VCaP (cell line): ENCODE results near the gene BCL6.

ENCODE experiments used
- H3K27ac ChIP-seq: fragments of 450-650 bp; 2 replicates; pipeline ENCODE4 v1.5.1; 2017
- TF ChIP-seq, protein P1 (sequence below): fragments of 450-650 bp; conservative IDR thresholded peaks from 2 replicates; pipeline ENCODE4 v1.5.1; 2017; ENCODE audit warnings: mild to moderate bottlenecking, moderate library complexity

BCL6 gene

GRCh38 chr3:187746059-187746441 lies 782 bp upstream of the BCL6 start:
- peak overlapping the region; percentile 96 for H3K27ac ChIP-seq
- TF ChIP-seq, protein P1, sequence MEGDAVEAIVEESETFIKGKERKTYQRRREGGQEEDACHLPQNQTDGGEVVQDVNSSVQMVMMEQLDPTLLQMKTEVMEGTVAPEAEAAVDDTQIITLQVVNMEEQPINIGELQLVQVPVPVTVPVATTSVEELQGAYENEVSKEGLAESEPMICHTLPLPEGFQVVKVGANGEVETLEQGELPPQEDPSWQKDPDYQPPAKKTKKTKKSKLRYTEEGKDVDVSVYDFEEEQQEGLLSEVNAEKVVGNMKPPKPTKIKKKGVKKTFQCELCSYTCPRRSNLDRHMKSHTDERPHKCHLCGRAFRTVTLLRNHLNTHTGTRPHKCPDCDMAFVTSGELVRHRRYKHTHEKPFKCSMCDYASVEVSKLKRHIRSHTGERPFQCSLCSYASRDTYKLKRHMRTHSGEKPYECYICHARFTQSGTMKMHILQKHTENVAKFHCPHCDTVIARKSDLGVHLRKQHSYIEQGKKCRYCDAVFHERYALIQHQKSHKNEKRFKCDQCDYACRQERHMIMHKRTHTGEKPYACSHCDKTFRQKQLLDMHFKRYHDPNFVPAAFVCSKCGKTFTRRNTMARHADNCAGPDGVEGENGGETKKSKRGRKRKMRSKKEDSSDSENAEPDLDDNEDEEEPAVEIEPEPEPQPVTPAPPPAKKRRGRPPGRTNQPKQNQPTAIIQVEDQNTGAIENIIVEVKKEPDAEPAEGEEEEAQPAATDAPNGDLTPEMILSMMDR, result no peak

DNA sequence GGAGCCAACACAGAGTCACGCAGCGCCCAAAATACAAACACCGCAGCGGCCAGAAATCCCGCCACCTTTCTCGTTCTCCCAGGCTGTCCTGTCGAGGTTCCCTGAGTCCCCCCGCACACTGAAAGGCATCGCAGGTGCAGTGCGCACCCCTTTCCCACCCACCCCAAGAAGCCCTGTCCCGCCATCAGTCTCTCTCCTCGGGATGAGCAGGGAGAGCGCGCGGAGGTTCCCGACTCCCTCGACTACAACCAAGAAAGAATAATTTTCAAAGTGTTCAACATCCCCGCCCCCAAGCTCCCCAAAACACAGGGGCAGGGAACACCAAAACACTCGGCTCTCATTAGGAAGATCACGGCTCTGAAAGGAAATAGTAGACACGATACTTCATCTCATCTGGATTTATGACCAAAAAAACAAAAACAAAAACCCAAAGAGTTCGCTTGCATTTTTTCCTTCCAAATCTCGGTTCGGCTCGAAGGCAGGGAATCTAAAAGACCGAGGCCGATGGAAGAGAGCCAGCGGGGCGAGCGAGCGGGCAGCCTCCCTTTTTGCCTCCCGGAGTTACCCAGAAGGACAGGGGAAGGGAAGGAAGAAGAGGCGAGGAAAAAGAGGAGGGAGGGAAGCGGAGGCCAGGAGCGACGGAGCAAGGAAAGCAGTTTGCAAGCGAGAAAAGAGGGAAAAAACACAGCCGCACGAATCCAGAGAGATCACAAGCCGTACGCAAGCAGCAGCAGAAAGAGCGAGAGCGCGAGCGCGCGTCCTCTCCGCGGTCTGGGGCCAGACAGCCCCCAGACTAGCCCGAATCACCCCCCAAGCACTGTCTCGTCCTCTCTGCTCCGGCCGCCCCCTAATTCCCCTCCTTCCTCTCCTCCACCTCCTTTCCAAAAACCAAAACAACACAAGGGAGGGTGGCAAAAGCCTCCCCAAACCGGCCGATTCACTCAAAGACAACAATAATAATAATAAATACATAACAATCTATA lies 808 bp downstream of the BCL6 start:
- peak overlapping the region; percentile 96 for H3K27ac ChIP-seq

GRCh38 chr3:187743195-187744141 lies 1.8 kb downstream of the BCL6 start:
- H3K27ac ChIP-seq, result peak overlapping the region; percentile 96
- TF ChIP-seq, protein P1, result no peak

More for the DNA sequence above, 808 bp downstream of the BCL6 start:
- TF ChIP-seq, protein P1, result no peak

DNA sequence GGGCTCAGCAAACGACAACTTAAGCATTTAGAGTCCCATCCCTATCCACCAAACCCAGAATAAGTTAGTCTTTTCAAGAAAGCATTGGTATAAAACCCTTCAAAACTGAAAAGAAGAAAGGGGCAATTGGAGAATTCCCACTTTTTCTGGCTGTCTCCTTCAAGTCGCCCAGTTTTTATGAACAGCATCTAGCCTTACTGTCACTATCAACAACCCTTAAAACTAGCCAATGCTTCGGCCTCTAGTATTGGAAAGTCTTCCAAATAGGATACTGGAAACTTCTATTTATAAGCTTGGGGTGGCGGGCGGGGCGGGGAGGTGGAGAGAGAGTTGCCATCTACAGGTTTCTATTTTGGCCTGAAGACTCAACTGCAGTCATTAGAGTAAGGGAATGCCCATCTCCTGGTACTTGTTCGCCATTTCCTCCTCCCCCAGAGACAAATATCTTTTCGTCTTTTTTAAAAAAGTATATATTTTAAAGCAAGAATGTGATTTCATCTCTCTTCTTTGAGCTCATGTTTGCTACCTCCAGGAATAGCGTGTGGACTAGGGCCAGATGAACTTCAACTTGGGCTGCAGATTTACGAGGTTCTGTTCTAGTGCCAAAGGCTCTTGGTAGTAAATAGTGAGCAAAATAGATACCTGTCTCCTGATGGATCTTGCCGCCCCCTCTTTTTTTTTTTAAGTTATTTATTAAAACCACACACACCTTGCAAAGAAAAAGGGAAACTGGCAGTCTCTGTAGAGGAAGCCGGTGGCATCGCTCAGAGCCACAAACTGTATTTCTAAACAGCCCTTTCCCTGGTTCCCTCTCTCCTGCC lies 2.7 kb downstream of the BCL6 start:
- H3K27ac ChIP-seq, result peak overlapping the region; percentile 96
- TF ChIP-seq, protein P1, result peak; percentile 58

- TF ChIP-seq, protein P1, result peak; percentile 89
- H3K27ac ChIP-seq, result peak overlapping the region; percentile 97
Observed at GRCh38 chr3:187741403-187742350, 3.6 kb downstream of the BCL6 start.
